ENCODE results near the gene TMEM87B. TPM values are rescaled to one million over a fixed set of nuclear protein-coding genes. Genes with fewer than 3 reads are reported as not detected.

The TMEM87B gene
- total RNA-seq, 1 experiment from 2014 or later, result 10.5 TPM

- H3K4ac ChIP-seq (ENCODE audit: low read depth, low read length), result no peak overlapping the region
- H4K5ac ChIP-seq (ENCODE audit: insufficient read length, low read depth, low read length), result no peak overlapping the region
- no peak overlapping the region for H3K23ac ChIP-seq (ENCODE audit: insufficient read length, low read depth, low read length)
- peak overlapping the region; percentile 57 for H3K27ac ChIP-seq (ENCODE audit: insufficient read length, low read depth, low read length)
- Mint-ChIP-seq H3K36me3 (ENCODE audit: insufficient read depth in 1 of 3, low read depth in 3 of 3) (peaks cover 0 to 7% (median 0%) of the 10 kb centered on the region in 3 experiments; a peak in 2 of 7 replicates), H3K4me3 (peak overlapping the region; percentile 94 to 95), H3K27ac (peak overlapping the region; percentile 89 to 98 (median 89); a peak in 6 of 7 replicates), H3K9me3 (peaks cover 6 to 7% of the 10 kb centered on the region in 2 experiments; a peak in 4 of 5 replicates), H3K27me3 (ENCODE audit: low read depth) (peaks cover 9% of the 10 kb centered on the region), H3K4me1 (peaks cover 13 to 19% of the 10 kb centered on the region in 2 experiments)
- peak overlapping the region; percentile 96 for H3K14ac ChIP-seq (ENCODE audit: insufficient read depth, low read length)
- H3K4me2 ChIP-seq (ENCODE audit: insufficient read depth, insufficient read length, low read length), result peak overlapping the region; percentile 80
- H3T11ph ChIP-seq (ENCODE audit: low read length), result no peak overlapping the region
- H4K8ac ChIP-seq (replicated peaks; ENCODE audit: insufficient read length, low read depth, low read length), result no peak overlapping the region
- H2BK120ac ChIP-seq (ENCODE audit: low read depth, low read length, poor library complexity, severe bottlenecking), result no peak overlapping the region
- no peaks in the 10 kb centered on the region for H3K9me3 ChIP-seq (ENCODE audit: control insufficient read depth, low read depth, low read length)
- no peak overlapping the region for H2AK5ac ChIP-seq (ENCODE audit: insufficient read length, low read length)
- H2BK15ac ChIP-seq (ENCODE audit: low read depth, low read length), result no peak overlapping the region
- no peak overlapping the region for H4K91ac ChIP-seq (ENCODE audit: insufficient read length, low read depth, low read length)
- peak overlapping the region; percentile 83 for H2AFZ ChIP-seq (ENCODE audit: low read length)
- H2BK5ac ChIP-seq (ENCODE audit: insufficient read length, low read length), result no peak overlapping the region
- WGBS (ENCODE audit: extremely low coverage, insufficient read length, low lambda C conversion rate), result no CpG with 5 or more reads among the region's 62 CpGs
- H3K23me2 ChIP-seq (ENCODE audit: insufficient read length, low read depth, low read length, poor library complexity, severe bottlenecking), result peaks cover 6% of the 10 kb centered on the region
- H3K79me1 ChIP-seq (ENCODE audit: insufficient read depth, low read depth, low read length, poor library complexity, severe bottlenecking), result no peaks in the 10 kb centered on the region
- H3K9ac ChIP-seq (ENCODE audit: extremely low read depth, insufficient read length, low read length), result peak overlapping the region; percentile 62
- H3K4me1 ChIP-seq (ENCODE audit: insufficient read depth, low read length), result no peaks in the 10 kb centered on the region
- H2BK12ac ChIP-seq (ENCODE audit: insufficient read length, low read depth, low read length), result no peak overlapping the region
- DNase-seq, result peak; percentile 96
- no peaks in the 10 kb centered on the region for H4K20me1 ChIP-seq (ENCODE audit: control insufficient read depth, insufficient read depth, insufficient read length)
- H3K79me2 ChIP-seq (ENCODE audit: insufficient read depth, low read length), result no peaks in the 10 kb centered on the region
- H3K18ac ChIP-seq (ENCODE audit: insufficient read length, low read depth, low read length), result peak overlapping the region; percentile 97
- no peaks in the 10 kb centered on the region for H3K27me3 ChIP-seq (ENCODE audit: insufficient read depth, low read length)
- TF ChIP-seq CTCF (conservative IDR thresholded peaks at IDR 0.05), result no peak
- H2BK20ac ChIP-seq (ENCODE audit: low read depth, low read length, poor library complexity, severe bottlenecking), result no peak overlapping the region
- no peak overlapping the region for H3K56ac ChIP-seq (ENCODE audit: insufficient read length, low read depth, low read length)
Observed at GRCh38 chr2:112053917-112054846, 887 bp upstream of the TMEM87B start.
